GM21447 (cell line): ENCODE measurements around the gene CHRNE.
"Not testable (repeated sequence)": the region's sequence is repeated elsewhere in the genome, so short reads cannot be mapped to it uniquely, and the experiment has no call there.

ENCODE experiments used
- ATAC-seq: cut with Tn5 transposase; IDR thresholded peaks from one replicate; pipeline ENCODE4 v1.9.1; 2021; ENCODE audit not compliant: unreplicated experiment

CHRNE gene

DNA sequence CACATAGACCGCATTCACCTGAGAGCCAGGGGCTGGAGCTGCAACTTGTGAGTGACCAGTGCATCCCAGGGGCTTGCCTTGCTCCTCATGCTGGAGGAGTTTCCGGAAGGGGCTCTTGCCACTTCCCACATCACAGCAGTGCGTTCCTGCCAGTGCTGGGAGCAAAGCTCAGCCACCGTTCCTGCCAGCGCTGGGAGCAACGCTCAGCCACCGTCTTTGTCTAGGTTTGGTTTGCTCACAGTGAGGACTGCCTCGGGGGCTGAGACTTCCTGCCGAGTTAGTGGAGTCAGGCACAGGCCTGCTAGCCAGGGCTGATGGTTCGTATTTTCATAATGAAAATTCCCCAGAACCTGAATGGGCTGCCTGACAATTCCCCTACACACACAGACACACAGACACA is 5.4 kb upstream of the CHRNE start:
- ATAC-seq, result no peak

DNA sequence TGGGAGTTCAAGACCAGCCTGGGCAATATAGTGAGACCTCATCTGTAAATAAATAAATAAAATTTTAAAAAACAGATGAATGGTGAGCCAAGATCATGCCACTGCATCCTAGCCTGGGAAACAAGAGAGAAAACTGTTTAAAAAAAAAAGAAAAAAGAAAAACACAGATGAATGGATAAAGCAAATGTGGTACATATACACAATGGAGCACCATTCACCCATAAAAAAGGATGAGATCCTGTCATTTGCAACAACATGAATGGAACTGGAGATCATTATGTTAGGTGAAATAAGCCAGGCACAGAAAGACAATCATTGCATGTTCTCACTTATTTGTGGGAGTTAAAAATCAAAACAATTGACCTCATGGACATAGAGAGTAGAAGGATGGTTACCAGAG is 3.7 kb upstream of the CHRNE start:
- not testable (repeated sequence) for ATAC-seq

DNA sequence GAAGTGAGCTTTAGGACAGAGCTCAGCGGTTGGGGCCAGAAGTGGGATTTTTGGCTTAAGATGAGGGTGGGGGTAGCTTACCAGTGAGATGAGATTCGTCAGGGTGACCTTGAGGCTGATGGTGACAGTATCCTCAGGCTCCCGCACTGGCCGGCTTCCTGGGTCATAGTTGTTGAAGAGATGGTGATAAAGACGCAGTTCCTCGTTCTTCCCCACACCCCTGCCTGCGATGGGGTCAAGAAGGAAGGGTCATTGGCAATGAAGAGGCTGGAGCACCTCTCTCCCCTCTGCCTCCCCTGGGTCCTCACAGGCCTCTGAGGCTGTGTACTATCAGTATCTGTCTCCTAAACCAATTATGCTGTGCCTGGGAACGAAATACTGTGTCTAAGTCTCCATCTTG is 358 bp downstream of the CHRNE start:
- no peak for ATAC-seq

DNA sequence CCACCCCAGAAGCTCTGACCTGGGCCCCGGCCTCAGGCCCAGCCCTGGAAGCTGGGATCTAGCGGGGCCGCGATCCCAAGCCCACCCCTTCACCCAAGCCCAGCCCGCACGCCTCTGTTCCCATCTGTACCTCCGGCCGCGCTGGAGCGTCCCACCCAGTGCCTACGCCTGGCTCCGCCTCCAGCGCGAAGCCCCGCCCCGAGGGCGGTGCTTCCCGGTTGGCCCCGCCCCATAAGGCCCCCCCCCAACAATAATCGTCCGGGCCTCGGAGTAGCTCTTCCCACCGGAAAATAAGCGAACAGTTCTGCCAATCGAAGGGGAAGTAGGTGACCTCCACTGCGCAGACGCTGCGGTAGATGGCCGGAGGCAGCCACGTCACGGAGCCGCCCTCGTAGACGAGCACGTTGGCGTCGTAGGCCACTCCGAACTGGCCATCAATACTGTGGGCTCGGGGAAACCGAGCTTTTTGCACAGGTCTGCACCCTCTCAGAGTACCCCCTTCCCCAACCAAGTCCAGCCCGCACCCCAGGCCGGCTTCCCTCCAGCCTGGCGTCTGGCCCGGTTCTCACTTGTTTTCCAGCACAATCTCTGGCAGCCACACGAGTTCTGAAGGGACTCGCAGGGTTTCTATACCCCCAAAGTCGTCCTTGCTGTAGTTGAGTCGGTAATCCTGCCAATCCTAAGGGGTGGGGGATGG is 1.1 kb downstream of the CHRNE start:
- no peak for ATAC-seq

DNA sequence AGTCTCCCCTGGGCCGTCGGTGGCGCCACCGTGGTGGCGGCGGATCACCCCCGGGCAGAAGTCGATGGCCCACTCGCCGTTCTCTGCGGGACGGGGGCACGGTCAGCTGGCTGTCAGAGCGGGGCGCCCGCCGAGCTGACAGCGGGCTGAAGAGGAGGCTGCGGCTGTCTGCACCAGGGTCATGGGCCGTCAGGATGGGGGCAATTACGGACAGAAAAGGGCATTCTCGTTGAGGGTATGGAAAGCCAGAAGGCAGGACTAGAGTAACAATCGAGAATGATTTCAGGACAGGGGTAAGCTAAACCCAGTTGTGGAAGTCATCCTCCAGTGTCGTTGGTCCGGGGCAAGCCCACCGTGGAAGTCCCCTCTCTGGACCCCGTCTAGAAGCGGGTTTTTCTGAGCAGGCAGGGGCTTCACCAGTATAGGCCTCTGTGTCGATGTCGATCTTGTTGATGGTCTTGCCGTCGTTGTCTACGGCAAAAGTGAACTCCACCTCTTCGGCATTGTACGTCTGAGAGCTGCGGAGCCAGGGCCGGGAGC is 1.7 kb downstream of the CHRNE start:
- ATAC-seq, result no peak

DNA sequence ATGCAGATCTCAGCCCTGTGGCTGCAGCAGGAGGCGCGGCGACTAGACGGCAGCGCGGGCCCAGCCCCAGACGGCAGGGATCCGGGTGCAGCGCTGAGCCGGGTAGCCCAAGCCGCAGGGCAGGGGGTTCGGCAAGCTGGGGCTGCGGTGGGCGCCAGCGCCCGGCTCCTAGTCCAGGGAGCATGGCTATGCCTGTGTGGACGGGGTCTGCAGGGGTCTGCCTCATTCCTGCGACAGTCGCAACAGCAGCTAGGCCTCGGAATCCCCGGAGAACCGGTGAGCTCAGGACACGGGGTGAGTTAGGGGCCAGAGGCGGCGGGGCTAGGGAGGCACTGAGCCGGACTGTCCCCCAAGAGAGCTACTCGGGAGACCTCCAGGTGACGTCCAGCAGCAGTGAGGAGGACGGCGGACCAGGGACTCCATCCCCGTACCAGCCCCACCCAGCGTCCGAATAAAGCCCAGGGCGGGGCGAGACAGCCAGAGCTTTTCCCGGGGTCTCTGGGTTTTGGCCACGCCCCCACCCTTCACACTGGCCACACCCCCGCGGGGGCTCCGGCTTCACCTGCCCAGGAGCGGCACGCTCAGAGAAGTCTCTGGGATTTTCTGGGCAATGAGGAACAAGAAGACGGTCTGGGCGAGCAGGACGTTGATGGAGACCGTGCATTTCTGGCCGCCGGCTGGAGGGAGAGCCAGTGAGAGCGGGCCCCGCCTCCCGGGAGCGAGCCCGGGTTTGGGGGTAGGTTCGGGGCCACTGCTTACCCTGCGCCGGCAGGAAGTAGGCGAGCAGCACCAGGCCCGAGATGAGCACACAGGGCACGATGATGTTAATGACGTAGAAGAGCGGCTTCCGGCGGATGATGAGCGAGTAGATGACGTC is 2.4 kb downstream of the CHRNE start:
- no peak for ATAC-seq

DNA sequence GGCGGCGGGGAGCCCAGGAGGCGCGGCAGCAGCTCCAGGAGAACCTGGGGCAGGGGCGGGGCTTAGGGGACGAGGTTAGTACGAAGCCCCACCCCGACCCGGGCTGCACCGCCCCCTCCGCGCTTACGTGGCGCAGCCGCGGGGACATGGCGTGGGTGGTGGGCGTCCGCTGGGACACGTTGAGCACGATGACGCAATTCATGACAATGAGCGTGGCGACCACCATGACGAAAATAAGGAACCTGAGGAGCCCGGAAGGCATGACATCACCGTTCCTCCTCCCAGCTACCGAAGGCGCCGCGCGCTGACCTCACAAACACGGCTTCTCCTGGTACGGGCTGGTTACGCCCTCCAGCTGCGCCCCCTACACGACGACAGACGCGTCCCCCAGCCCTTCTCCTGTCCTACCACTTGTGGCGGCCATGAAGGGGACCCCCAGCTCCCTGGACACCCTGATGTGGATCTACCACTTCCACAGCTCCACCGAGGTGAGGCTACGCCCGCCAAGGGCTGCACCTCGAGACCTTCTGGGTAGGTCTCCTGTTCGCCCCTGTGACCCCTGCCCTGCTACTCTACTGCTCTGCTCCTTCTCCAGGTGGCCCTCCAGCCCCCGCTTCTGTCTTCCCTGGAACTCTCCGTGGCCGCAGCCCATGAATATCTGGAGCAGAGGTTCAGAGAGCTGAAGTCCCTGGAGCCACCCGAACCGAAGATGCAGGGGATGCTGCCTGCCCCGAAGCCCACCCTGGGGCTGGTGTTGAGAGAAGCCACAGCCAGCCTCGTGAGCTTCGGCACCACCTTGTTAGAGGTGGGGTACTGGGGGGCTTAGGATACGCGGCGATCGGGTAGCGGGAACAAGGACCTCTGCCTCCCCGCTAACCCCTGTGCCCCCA is 3.3 kb downstream of the CHRNE start, which contains the start of gene C17orf107:
Gene C17orf107, plus strand, starts transcription at position 196 of the 890 bp plus-strand sequence. Its CDS starts 227 bp downstream, at position 423.
- no peak for ATAC-seq

DNA sequence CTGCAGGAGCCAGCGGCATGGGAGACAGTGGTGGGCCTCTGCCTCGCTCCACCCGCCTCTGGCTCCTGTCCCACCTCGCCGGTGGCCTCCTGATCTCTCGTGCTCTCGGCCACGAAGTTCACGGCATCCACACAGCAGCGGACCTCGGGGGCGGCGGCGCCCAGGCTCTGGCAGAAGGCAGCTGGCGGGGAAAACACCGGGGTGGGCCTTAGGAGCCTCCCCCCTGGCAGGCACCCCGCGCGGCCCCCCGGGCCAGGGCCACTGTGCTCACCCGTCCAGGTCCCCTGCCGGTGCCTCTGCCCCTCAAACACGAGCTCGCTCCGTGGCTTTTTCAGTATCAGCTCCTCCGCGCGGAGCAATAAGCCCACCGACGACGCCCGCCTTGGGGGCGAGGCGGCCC is 4.0 kb downstream of the CHRNE start:
- ATAC-seq, result no peak

DNA sequence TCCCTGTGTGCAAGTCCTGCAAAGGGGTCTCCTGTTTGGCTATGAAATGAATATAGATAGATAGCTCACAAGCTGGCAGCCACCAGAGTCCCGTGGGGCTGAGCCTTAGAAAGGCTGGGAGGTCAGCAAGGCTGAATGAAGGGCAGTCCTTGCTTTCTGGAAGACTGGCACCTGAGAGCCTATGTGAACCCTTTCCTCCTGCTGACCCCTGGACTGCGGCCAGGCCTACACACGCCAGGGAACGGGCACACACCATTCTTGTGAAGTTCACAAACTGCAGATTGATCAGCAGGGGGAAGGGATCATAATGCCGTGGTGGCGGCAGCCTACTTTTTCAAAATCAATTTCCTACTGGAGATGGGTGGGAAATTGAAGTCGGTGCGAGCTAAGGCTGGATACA is 4.5 kb downstream of the CHRNE start:
- ATAC-seq, result no peak

DNA sequence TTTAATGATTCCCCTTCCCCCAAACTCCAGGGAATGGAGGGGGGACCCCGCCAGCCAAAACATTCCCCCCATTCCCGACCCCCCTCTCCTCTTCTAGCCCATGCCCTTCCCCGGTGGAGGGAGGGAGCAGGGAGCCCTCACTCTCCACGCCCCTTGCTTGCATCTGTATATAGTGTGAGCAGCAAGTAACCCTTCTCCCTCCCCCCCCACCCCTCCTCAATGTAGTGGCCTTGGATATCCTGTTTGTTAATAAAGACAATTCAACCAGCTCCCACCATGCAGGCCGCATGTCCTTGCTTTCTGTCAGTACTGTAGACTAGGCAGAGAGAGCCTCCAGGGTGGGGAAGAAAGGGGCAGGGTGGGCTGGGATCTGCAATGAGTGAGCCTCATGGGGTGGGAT is 5.1 kb downstream of the CHRNE start:
- ATAC-seq, result no peak

DNA sequence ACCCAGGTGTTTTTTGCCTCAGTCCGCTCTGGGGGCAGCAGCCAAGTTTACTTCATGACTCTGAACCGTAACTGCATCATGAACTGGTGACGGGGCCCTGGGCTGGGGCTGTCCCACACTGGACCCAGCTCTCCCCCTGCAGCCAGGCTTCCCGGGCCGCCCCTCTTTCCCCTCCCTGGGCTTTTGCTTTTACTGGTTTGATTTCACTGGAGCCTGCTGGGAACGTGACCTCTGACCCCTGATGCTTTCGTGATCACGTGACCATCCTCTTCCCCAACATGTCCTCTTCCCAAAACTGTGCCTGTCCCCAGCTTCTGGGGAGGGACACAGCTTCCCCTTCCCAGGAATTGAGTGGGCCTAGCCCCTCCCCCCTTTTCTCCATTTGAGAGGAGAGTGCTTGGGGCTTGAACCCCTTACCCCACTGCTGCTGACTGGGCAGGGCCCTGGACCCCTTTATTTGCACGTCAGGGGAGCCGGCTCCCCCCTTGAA is 5.7 kb downstream of the CHRNE start:
- no peak for ATAC-seq

DNA sequence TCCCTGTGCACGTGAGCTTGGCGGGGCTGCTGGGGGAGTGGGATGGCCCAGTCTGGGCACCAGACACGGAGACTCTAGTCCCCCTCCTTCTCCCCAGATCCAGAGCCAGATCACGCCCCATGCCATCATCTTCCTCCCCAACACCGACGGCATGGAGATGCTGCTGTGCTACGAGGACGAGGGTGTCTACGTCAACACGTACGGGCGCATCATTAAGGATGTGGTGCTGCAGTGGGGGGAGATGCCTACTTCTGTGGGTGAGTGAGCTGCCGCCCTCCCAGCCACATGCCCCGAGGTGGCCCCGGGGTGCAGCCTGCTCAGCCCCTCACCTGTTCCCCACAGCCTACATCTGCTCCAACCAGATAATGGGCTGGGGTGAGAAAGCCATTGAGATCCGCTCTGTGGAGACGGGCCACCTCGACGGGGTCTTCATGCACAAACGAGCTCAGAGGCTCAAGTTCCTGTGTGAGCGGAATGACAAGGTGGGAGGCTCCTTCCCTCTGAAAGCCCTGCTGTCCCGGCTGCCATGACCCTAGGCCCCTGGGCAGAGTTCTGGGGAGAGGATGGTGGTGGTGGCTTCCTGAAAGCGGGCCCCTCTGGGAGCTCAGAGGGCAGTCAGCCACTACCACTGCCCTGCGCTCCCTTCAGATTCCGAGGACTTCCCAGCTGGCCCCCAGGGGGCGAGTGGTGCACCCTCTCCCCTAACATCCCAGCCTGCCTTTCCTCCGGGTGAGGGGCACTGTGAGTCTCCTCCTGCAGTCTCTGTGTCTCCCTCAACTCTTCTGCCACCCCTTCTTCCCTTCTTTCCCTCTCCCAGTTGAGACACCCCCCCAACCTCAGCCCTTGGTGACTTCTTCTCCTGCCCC is 6.3 kb downstream of the CHRNE start:
- no peak for ATAC-seq

DNA sequence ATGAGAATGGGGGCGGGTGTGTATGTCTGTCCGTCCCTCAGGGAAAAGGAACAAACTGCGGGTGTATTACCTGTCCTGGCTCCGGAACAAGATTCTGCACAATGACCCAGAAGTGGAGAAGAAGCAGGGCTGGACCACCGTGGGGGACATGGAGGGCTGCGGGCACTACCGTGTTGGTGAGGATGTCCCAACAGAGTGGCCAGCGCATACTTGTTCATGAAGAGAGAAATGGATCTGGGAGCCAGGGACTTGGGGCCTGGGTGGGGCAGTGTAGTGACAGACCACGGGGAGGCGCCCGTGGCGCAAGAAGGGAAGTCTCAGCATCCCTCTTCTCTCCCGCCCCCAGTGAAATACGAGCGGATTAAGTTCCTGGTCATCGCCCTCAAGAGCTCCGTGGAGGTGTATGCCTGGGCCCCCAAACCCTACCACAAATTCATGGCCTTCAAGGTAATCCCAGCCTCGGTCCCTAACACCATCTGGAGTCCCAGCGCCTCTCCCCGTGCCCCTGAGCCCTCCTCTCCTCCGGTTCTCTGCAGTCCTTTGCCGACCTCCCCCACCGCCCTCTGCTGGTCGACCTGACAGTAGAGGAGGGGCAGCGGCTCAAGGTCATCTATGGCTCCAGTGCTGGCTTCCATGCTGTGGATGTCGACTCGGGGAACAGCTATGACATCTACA is 7.1 kb downstream of the CHRNE start:
- no peak for ATAC-seq

DNA sequence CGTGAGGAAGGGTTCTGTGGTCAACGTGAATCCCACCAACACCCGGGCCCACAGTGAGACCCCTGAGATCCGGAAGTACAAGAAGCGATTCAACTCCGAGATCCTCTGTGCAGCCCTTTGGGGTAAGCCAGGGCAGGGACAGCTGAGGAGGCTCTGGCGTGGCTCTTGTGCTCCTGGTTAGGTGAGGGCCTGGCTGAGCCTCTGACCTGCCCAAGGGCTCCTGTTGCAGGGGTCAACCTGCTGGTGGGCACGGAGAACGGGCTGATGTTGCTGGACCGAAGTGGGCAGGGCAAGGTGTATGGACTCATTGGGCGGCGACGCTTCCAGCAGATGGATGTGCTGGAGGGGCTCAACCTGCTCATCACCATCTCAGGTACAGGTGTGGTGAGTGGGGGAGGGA is 7.8 kb downstream of the CHRNE start:
- no peak for ATAC-seq

DNA sequence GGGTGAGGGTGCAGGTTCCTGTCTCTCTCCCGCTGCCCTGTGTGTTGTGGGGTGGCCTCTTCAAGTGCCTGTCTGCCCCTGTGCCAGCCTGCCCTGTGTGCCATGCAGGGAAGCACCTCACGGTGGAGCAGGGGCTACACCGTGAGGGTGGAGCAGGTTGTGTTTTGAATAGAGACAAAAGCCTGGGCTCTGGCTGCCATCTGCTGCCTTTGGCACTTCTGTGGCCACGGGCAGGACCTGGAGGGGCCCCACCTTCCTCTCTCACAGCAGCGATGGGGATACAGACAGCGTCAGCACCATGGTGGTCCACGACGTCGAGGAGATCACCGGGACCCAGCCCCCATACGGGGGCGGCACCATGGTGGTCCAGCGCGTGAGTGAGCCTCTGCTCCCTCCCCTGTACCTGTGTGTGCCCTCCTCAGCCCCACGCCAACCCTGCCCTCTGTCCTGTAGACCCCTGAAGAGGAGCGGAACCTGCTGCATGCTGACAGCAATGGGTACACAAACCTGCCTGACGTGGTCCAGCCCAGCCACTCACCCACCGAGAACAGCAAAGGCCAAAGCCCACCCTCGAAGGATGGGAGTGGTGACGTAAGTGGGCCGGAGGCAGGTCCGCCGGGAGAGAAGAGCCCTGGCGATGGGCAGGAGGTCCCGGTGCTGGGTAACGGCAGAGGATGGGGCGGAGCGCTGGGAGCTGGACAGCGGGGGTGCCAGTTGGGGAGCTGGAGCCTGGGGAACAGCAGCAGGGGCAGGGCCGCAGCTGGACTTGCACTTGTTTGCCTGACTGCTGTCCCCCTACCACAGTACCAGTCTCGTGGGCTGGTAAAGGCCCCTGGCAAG is 9.0 kb downstream of the CHRNE start:
- ATAC-seq, result no peak

DNA sequence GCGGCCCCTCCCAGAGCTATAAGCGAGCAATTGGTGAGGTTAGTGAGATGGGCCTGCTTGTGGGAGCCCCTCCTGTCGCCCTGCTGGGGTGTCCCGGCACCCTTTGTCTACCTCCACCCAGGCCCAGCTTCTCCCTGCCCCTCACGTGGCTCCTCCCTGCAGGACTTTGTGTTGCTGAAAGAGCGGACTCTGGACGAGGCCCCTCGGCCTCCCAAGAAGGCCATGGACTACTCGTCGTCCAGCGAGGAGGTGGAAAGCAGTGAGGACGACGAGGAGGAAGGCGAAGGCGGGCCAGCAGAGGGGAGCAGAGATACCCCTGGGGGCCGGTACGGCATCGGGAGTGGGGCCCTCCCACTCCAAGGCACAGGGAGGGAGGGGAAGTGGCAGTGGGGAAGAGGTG is 9.6 kb downstream of the CHRNE start:
- no peak for ATAC-seq

DNA sequence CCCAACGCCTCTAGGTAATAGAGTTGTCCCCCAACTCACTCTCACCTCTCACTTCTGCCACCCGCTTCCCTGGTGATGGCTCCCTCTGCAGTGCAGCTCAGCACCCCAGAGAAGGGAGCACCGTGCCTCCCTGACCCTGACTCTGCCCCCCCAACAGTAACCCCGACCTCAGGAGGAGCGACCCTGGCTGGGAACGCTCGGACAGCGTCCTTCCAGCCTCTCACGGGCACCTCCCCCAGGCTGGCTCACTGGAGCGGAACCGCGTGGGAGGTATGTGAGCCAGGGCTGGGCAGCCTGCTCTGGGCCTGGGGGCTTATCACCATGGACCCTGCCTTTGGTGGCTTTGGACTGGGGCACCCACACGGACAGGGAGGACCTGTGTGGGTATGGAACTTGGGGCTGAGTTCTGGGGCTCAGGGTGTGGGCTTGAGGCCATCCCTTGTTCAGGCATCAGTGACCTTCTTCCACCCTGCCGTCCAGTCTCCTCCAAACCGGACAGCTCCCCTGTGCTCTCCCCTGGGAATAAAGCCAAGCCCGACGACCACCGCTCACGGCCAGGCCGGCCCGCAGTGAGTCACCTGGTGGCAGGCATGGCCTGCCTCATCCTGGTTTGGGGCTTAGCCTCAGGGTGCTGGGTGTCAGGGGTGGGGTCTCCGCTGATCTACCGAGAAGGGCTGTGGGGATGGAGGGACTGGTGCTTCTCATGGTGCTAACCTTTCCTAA is 10.2 kb downstream of the CHRNE start:
- no peak for ATAC-seq
